Thyroid gland (tissue), 4 donors: ENCODE results near the gene IRAG1.

ENCODE experiments used
- POLR2A ChIP-seq, 2 donors: fragments of 450-650 bp; IDR thresholded peaks; one replicate each; pipeline ENCODE4 v1.6.1; 2017; ENCODE audit warnings: antibody characterized with exemption in 2 of 2, mild to moderate bottlenecking in 2 of 2, moderate library complexity in 1 of 2
- TF ChIP-seq, protein P1 (sequence below), 6 experiments: fragments of 200-600 bp in 3 of 6; fragments of 450-650 bp in 3 of 6; sonication (generic) in 3 of 6; IDR thresholded peaks; one replicate each; pipeline ENCODE4 v1.5.1; 2016 to 2019; ENCODE audit warnings: antibody characterized with exemption in 6 of 6, mild to moderate bottlenecking in 2 of 6, inconsistent platforms in 1 of 6, moderate library complexity in 1 of 6

DNA sequence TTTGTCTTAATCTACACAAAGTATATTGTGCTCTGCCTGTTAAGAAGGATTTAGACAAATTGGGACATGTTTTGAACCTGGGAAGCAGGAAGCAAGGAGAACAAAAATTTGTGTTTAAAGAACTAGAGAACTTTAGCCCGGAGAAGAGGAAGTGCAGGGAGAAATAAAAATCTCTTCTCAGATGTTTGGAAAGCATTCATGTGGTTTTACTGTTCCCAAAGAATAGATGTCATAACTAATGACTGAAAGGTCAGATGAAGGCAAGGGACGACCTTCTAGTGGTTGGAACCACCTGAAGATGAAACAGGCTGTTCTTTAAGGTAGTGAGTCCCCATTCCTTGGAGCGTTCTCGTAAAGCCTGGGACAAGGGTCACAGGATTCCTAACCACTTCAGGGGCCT lies 38.3 kb downstream of the IRAG1 start:
- TF ChIP-seq, protein P1, sequence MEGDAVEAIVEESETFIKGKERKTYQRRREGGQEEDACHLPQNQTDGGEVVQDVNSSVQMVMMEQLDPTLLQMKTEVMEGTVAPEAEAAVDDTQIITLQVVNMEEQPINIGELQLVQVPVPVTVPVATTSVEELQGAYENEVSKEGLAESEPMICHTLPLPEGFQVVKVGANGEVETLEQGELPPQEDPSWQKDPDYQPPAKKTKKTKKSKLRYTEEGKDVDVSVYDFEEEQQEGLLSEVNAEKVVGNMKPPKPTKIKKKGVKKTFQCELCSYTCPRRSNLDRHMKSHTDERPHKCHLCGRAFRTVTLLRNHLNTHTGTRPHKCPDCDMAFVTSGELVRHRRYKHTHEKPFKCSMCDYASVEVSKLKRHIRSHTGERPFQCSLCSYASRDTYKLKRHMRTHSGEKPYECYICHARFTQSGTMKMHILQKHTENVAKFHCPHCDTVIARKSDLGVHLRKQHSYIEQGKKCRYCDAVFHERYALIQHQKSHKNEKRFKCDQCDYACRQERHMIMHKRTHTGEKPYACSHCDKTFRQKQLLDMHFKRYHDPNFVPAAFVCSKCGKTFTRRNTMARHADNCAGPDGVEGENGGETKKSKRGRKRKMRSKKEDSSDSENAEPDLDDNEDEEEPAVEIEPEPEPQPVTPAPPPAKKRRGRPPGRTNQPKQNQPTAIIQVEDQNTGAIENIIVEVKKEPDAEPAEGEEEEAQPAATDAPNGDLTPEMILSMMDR (IDR thresholded peaks at IDR 0.05) = no peak
- no peak for TF ChIP-seq POLR2A (IDR thresholded peaks at IDR 0.05)
